Sigmoid colon (tissue), 3 donors: ENCODE measurements around the gene MGMT.

Experiments
- CTCF ChIP-seq, 4 experiments: fragments of 450-650 bp in 3 of 4; fragments of 200-600 bp in 1 of 4; IDR thresholded peaks; one replicate each; pipeline ENCODE4 v1.5.1; 2016 to 2019; ENCODE audit warnings: antibody characterized with exemption in 4 of 4, mild to moderate bottlenecking in 3 of 4, moderate library complexity in 2 of 4
- POLR2A ChIP-seq, 2 donors: fragments of 450-650 bp; IDR thresholded peaks; one replicate each; pipeline ENCODE4 v1.6.1; 2016; ENCODE audit warnings: antibody characterized with exemption in 2 of 2, mild to moderate bottlenecking in 2 of 2, moderate library complexity in 2 of 2

- no peak for TF ChIP-seq CTCF (IDR thresholded peaks at IDR 0.05)
- TF ChIP-seq POLR2A (IDR thresholded peaks at IDR 0.05) = no peak
Observed at GRCh38 chr10:129531969-129532660, 65.1 kb downstream of the MGMT start.
